Endothelial cell of umbilical vein (primary cell): ENCODE results near the gene MLLT1. TPM values are rescaled to one million over a fixed set of nuclear protein-coding genes. Genes with fewer than 3 reads are reported as not detected.

Experiments
- BruUV-seq: library from RNA; stranded (reverse); fragments of 400-500 nt; replicated peaks from 2 replicates; lab custom pipeline; 2021; lab: Mats Ljungman, UMichigan
- CTCF ChIA-PET: fragments of 300-600, 350-600 bp; sonication (Branson Sonifier 250); formaldehyde crosslinking; loops from one replicate; lab custom pipeline; 2021; ENCODE audit warnings: antibody characterized with exemption, inconsistent platforms; lab: Charles Lee
- POLR2A ChIA-PET: fragments of 300-600, 350-600 bp; sonication (Branson Sonifier 250); formaldehyde crosslinking; loops from one replicate; lab custom pipeline; 2021; ENCODE audit warnings: antibody characterized with exemption, inconsistent platforms; lab: Charles Lee
- DNase-seq: peaks from one replicate; pipeline ENCODE4 v3.0.0-alpha.2; 2011; ENCODE audit warnings: low read depth, low spot score
- FAIRE-seq: peaks from 2 replicates; lab custom pipeline; 2011; peaks lifted over from hg19 to GRCh38; lab: Jason Lieb, UNC
- H2AFZ ChIP-seq: 2 replicates; pipeline ENCODE4 v1.6.0; 2012; ENCODE audit warnings: low read depth, low read length, control low read depth, inconsistent platforms
- H3K27ac ChIP-seq: 2 replicates; pipeline ENCODE4 v1.5.1; 2011; ENCODE audit warnings: low read depth, mild to moderate bottlenecking, control low read depth, low read length, moderate library complexity; ENCODE audit not compliant: insufficient read depth
- H3K27me3 ChIP-seq, 2 experiments: 2 replicates each; pipeline versions ENCODE4 v1.6.0 to v1.6.1; 2011; ENCODE audit warnings: low read length in 2 of 2, mixed read lengths in 1 of 2; ENCODE audit not compliant: control insufficient read depth in 2 of 2, insufficient read depth in 2 of 2
- H3K36me3 ChIP-seq, 2 experiments: 2 replicates in 1 of 2; 3 replicates in 1 of 2; pipeline ENCODE4 v1.5.1; 2011; ENCODE audit warnings: low read length in 2 of 2, mild to moderate bottlenecking in 1 of 2, moderate library complexity in 1 of 2; ENCODE audit not compliant: control insufficient read depth in 2 of 2, insufficient read depth in 2 of 2; ENCODE audit errors: extremely low read depth in 1 of 2
- H3K4me1 ChIP-seq: 3 replicates; pipeline ENCODE4 v1.5.1; 2011; ENCODE audit warnings: mild to moderate bottlenecking, low read length; ENCODE audit not compliant: control insufficient read depth, insufficient read depth; ENCODE audit errors: extremely low read depth
- H3K4me2 ChIP-seq: 2 replicates; pipeline ENCODE4 v1.6.1; 2011; ENCODE audit warnings: low read length, control low read depth, mixed read lengths; ENCODE audit not compliant: insufficient read depth
- H3K4me3 ChIP-seq, 3 experiments: fragments of 200-600 bp in 1 of 3; sonication (generic), shearing (Covaris generic) in 1 of 3; replicated peaks in 1 of 3; 2 replicates each; pipeline ENCODE4 v1.5.1; 2011 to 2016; ENCODE audit warnings: control low read depth in 3 of 3, low read length in 3 of 3, mild to moderate bottlenecking in 2 of 3, inconsistent platforms in 1 of 3, low read depth in 1 of 3, moderate library complexity in 1 of 3; ENCODE audit not compliant: insufficient read depth in 1 of 3
- H3K79me2 ChIP-seq: 2 replicates; pipeline ENCODE4 v1.6.0; 2012; ENCODE audit warnings: low read length, inconsistent platforms; ENCODE audit not compliant: control insufficient read depth, insufficient read depth
- H3K9ac ChIP-seq: replicated peaks from 2 replicates; pipeline ENCODE3; 2011; ENCODE audit warnings: low read length, control low read depth; ENCODE audit not compliant: insufficient read depth; ENCODE audit errors: extremely low read depth
- H3K9me1 ChIP-seq: replicated peaks from 3 replicates; pipeline ENCODE4 v1.6.0; 2011; ENCODE audit warnings: mild to moderate bottlenecking, low read length; ENCODE audit not compliant: control insufficient read depth, insufficient read depth; ENCODE audit errors: extremely low read depth
- H3K9me3 ChIP-seq: replicated peaks from 2 replicates; pipeline ENCODE4 v1.5.1; 2012; ENCODE audit warnings: low read length, inconsistent platforms; ENCODE audit not compliant: control insufficient read depth, insufficient read depth
- H4K20me1 ChIP-seq: replicated peaks from 2 replicates; pipeline ENCODE3; 2011; ENCODE audit warnings: mild to moderate bottlenecking, low read length; ENCODE audit not compliant: control insufficient read depth, insufficient read depth; ENCODE audit errors: extremely low read depth
- CTCF ChIP-seq, 2 donors: IDR thresholded peaks; 1 replicate in 1 of 2; 2 replicates in 1 of 2; pipeline ENCODE4 v1.5.1; 2011; ENCODE audit warnings: low read length in 2 of 2, mild to moderate bottlenecking in 2 of 2, moderate library complexity in 2 of 2, control low read depth in 1 of 2, inconsistent platforms in 1 of 2, low read depth in 1 of 2; ENCODE audit not compliant: insufficient read depth in 1 of 2; ENCODE audit errors: extremely low read depth in 1 of 2
- FOS ChIP-seq: IDR thresholded peaks from 2 replicates; pipeline ENCODE4 v1.6.1; 2011; ENCODE audit warnings: mild to moderate bottlenecking, low read length, moderate library complexity, borderline replicate concordance; ENCODE audit not compliant: insufficient read depth
- GATA2 ChIP-seq: IDR thresholded peaks from 2 replicates; pipeline ENCODE4 v1.7.0; 2011; ENCODE audit warnings: low read depth, mild to moderate bottlenecking, moderate library complexity, mixed read lengths, low read length; ENCODE audit not compliant: insufficient read length, insufficient read depth
- JUN ChIP-seq: IDR thresholded peaks from 2 replicates; pipeline ENCODE4 v1.6.1; 2011; ENCODE audit warnings: borderline replicate concordance, low read depth; ENCODE audit not compliant: insufficient read length, insufficient read depth
- MYC ChIP-seq: IDR thresholded peaks from one replicate; pipeline ENCODE4 v1.6.1; 2011; ENCODE audit warnings: mild to moderate bottlenecking, low read depth, low read length
- POLR2A ChIP-seq: IDR thresholded peaks from 2 replicates; pipeline ENCODE4 v1.6.1; 2012; ENCODE audit warnings: low read depth, mild to moderate bottlenecking, control low read depth, low read length
- dilution Hi-C: fragments of 300-500 bp; cut with MboI; formaldehyde crosslinking; loops from one replicate; pipeline ENCODE4 v1.15.0; 2019; ENCODE audit warnings: low sequenced_read_pairs; ENCODE audit not compliant: extremely low pct_ligation_motif_present
- intact Hi-C: fragments of 100-400 bp; cut with micrococcal nuclease; formaldehyde crosslinking; loops from one replicate; pipeline ENCODE4 v1.10.0; 2022
- polyA plus RNA-seq, 4 experiments: library from polyadenylated mRNA; depleted of rRNA in 3 of 4; stranded (reverse) in 3 of 4; unstranded in 1 of 4; fragments of >200 nt; gene quantifications; 2 replicates each; pipeline versions ENCODE4 v1.2.1 to v1.2.3, GENCODE V29; 2011 to 2012; ENCODE audit warnings: missing spikeins in 1 of 4
- total RNA-seq: library from RNA; stranded (reverse); gene quantifications from 2 replicates; pipeline ENCODE4 v1.2.3, GENCODE V29; 2021
- TF ChIP-seq, protein P1 (sequence below): IDR thresholded peaks from 2 replicates; pipeline ENCODE4 v1.6.1; 2011; ENCODE audit not compliant: insufficient read depth, insufficient read length

Gene MLLT1
- total and polyA plus RNA-seq, 2 donors (not counting 3 experiments of a cell fraction or from before 2014, with no cell fraction given) = 43.9 to 84.8 TPM

DNA sequence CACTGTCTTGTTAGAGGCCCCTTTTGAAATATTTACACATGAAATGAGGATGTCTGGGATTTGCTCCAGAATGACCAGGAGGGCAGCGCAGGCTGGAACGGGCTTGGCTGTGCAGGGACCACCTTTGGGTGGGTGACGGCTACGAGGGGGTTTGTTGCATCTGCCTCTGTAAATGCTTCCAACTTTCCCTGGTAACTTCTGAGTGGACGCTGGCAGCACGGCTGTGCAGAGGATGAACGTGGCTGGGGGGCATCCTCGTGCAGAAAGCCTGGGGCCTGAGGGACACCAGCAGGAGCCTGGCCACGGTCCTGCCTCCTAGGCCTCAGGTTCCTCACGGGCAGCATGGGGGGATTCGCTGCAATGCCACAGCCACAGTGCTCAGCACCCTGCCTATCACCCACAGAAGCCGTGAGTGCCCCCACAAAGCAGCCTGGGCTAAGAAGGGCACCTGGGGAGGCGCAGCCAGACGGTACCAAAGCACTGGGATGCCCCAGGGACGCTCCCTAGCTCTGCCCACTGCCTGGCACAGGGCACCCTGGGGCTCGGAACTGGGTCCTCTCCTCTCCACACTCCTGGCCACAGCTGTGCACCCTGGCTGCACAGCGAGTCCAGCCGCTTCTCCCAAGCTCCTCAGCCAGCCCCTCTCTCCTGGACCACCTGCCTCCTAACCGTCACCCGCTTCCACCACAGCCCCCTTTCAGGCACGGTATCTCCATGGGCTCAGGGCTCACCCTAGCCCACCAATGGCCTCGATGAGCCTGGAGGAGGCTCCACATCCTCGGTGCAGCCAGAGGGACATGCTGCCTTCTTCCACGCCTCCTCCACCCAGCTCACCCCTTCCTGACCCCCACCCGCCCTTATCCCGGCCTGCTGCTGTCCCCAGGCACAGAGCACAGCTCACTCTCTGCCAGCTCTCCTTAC is 44.5 kb downstream of the MLLT1 start:
- H3K9ac ChIP-seq = no peak overlapping the region
- no peak overlapping the region for H2AFZ ChIP-seq
- TF ChIP-seq MYC = no peak
- CTCF ChIA-PET = no interaction called here
- H3K9me1 ChIP-seq = no peaks in the 10 kb centered on the region
- no peaks in the 10 kb centered on the region for H3K27me3 ChIP-seq
- H3K4me1 ChIP-seq = peaks cover 52% of the 10 kb centered on the region
- H3K9me3 ChIP-seq = no peaks in the 10 kb centered on the region
- H4K20me1 ChIP-seq = no peaks in the 10 kb centered on the region
- H3K27ac ChIP-seq = no peak overlapping the region
- POLR2A ChIA-PET = no interaction called here
- DNase-seq (no peak), FAIRE-seq (peak; percentile 43)
- no TSS peak for BruUV-seq
- intact Hi-C loops = no loop called here
- dilution Hi-C loops = no loop called here
- H3K4me3 ChIP-seq = no peak overlapping the region
- H3K79me2 ChIP-seq = peaks cover 66% of the 10 kb centered on the region
- no peaks in the 10 kb centered on the region for H3K36me3 ChIP-seq
- H3K4me2 ChIP-seq = no peak overlapping the region

GRCh38 chr19:6234527-6234926 is 45.2 kb downstream of the MLLT1 start:
- H3K36me3 ChIP-seq = peaks cover 0 to 5% of the 10 kb centered on the region in 2 experiments
- H3K27me3 ChIP-seq = no peaks in the 10 kb centered on the region
- DNase-seq = no peak
- no TSS peak for BruUV-seq
- intact Hi-C loops (no loop called here), dilution Hi-C loops (no loop called here)
- H4K20me1 ChIP-seq = no peaks in the 10 kb centered on the region
- peak overlapping the region; percentile 40 for H3K27ac ChIP-seq
- no peak overlapping the region for H3K4me2 ChIP-seq
- ChIA-PET POLR2A (no interaction called here), CTCF (interaction anchor here (1.1 to 1.8 kb wide), 2 partner anchors 12 to 16 kb away, joined by 4 to 14 read pairs; no protein-coding TSS in a partner anchor)
- no peaks in the 10 kb centered on the region for H3K9me1 ChIP-seq
- H3K4me3 ChIP-seq = no peak overlapping the region
- no peak overlapping the region for H2AFZ ChIP-seq
- H3K4me1 ChIP-seq = peaks cover 44% of the 10 kb centered on the region
- FAIRE-seq = no peak
- peaks cover 63% of the 10 kb centered on the region for H3K79me2 ChIP-seq
- TF ChIP-seq MYC (no peak), POLR2A (no peak), GATA2 (no peak), FOS (no peak), CTCF (IDR thresholded peaks at IDR 0.05; ENCODE audit: extremely low read depth in 1 of 2, insufficient read depth in 1 of 2, low read depth in 1 of 2, low read length in 2 of 2) (no peak), JUN (no peak)
- TF ChIP-seq, protein P1, sequence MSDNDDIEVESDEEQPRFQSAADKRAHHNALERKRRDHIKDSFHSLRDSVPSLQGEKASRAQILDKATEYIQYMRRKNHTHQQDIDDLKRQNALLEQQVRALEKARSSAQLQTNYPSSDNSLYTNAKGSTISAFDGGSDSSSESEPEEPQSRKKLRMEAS = no peak
- no peaks in the 10 kb centered on the region for H3K9me3 ChIP-seq
- no peak overlapping the region for H3K9ac ChIP-seq
